ENCODE measurements around the gene ALPI.
"Not testable (repeated sequence)": the region's sequence is repeated elsewhere in the genome, so short reads cannot be mapped to it uniquely, and the experiment has no call there.

Gene ALPI

GRCh38 chr2:232421189-232421785, 34.7 kb upstream of the ALPI start:
- no peak for DNase-seq

- DNase-seq = no peak
These were observed 33.9 kb upstream of the ALPI start for GRCh38 chr2:232422051-232422450.

GRCh38 chr2:232422996-232423395, 33.0 kb upstream of the ALPI start:
- not testable (repeated sequence) for DNase-seq

GRCh38 chr2:232423407-232423806, 32.5 kb upstream of the ALPI start:
- DNase-seq = not testable (repeated sequence)

- no peak for DNase-seq
These were observed 24.0 kb upstream of the ALPI start for GRCh38 chr2:232431705-232432590.

- DNase-seq = no peak
These were observed 23.3 kb upstream of the ALPI start for GRCh38 chr2:232432598-232433184.

GRCh38 chr2:232433622-232434021, 22.3 kb upstream of the ALPI start:
- DNase-seq = not testable (repeated sequence)

- no peak for DNase-seq
These were observed 21.9 kb upstream of the ALPI start for GRCh38 chr2:232434091-232434490.

- no peak for DNase-seq
These were observed 21.2 kb upstream of the ALPI start for GRCh38 chr2:232434563-232435374.

GRCh38 chr2:232435375-232435648, 20.6 kb upstream of the ALPI start:
- DNase-seq = no peak

GRCh38 chr2:232435805-232436204, 20.1 kb upstream of the ALPI start:
- DNase-seq = no peak

- DNase-seq = no peak
These were observed 19.4 kb upstream of the ALPI start for GRCh38 chr2:232436381-232437194.

GRCh38 chr2:232437195-232437571, 18.8 kb upstream of the ALPI start:
- DNase-seq = no peak

GRCh38 chr2:232438091-232438490, 17.9 kb upstream of the ALPI start:
- DNase-seq = no peak

GRCh38 chr2:232438951-232439757, 16.8 kb upstream of the ALPI start:
- DNase-seq = peak in 2 of 14 donors; percentile 13 to 16

GRCh38 chr2:232439758-232440135, 16.2 kb upstream of the ALPI start:
- no peak for DNase-seq

GRCh38 chr2:232440220-232441018, 15.5 kb upstream of the ALPI start:
- DNase-seq = peak in 12 of 14 donors; percentile 17 to 80 (median 54)

- no peak for DNase-seq
These were observed 14.8 kb upstream of the ALPI start for GRCh38 chr2:232441147-232441651.

GRCh38 chr2:232441922-232442321, 14.0 kb upstream of the ALPI start:
- not testable (repeated sequence) for DNase-seq

GRCh38 chr2:232442431-232442830, 13.5 kb upstream of the ALPI start:
- DNase-seq = not testable (repeated sequence)

All from C1 segment of cervical spinal cord (tissue), 14 donors.